Omental fat pad (tissue), 4 donors: ENCODE measurements around the gene MFRP. TPM values are rescaled to one million over a fixed set of nuclear protein-coding genes. Genes with fewer than 3 reads are reported as not detected.
A peak's percentile ranks its signal among the peaks of the same experiment; 100 is the strongest.

Experiments used
- ATAC-seq: fragments of 150-250 bp; one replicate; pipeline ENCODE4 v1.9.1; 2016; ENCODE audit warnings: mild to moderate bottlenecking, moderate library complexity; ENCODE audit not compliant: low FRiP score
- DNase-seq: peaks from one replicate; pipeline ENCODE4 v3.0.0-alpha.2; 2019; ENCODE audit warnings: low spot score
- CTCF ChIP-seq, 3 donors: fragments of 450-650 bp; IDR thresholded peaks; one replicate each; pipeline ENCODE4 v1.5.1; 2016 to 2017; ENCODE audit warnings: antibody characterized with exemption in 3 of 3, mild to moderate bottlenecking in 3 of 3, moderate library complexity in 2 of 3
- total RNA-seq, 4 donors: library from RNA; depleted of rRNA; stranded (reverse); fragments of >200 nt; gene quantifications; one replicate each; pipeline ENCODE4 v1.1.0, GENCODE V29; 2016

Gene MFRP
- total RNA-seq, 4 donors from 2014 or later, result not detected

GRCh38 chr11:119376197-119376847 lies 29.8 kb upstream of the MFRP start:
- DNase-seq (no peak), ATAC-seq (no peak)
- no peak for TF ChIP-seq CTCF (IDR thresholded peaks at IDR 0.05)

DNA sequence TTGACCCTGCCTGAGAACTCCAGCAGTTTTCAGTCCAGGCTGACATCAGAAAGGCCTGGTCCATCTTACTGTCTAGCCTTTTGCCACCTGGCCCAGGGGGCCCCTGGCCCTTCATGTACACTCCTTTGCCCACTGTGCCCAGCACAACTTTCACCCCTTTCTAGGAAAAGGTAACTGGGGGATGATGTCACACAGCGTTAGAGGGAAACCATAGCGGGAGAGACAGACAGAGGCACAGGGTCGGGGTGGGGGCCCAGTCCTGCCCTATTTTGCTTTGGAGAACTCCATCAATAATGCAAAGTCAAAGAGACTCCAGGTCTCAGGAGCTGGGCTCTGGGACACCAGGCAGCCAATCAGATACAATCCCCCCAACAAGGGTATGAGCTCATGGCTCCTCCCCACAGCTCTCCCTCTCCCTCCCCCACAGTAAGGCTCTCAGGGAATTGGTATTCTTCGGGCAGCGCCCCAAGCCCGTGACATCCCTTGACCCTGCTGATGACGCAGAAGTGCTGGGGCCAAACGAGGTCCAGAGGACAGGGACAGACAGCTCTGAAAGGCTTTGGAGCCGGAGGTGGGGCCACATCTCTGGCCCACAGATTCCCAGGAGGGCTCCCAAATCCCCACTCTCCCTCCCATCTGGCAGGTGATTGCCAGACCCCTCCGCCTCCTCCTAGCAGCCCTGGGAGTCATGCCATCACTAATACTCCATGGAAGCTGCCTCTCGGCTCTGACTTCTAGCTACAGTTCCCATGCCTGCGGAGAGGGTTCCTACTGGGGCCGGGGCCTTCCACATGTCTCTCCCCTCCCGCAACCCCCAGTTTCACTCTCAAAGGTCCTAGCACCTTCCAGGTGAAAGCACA lies 29.1 kb upstream of the MFRP start:
- TF ChIP-seq CTCF (IDR thresholded peaks at IDR 0.05), result no peak
- no peak for DNase-seq
- ATAC-seq, result peak; percentile 60

DNA sequence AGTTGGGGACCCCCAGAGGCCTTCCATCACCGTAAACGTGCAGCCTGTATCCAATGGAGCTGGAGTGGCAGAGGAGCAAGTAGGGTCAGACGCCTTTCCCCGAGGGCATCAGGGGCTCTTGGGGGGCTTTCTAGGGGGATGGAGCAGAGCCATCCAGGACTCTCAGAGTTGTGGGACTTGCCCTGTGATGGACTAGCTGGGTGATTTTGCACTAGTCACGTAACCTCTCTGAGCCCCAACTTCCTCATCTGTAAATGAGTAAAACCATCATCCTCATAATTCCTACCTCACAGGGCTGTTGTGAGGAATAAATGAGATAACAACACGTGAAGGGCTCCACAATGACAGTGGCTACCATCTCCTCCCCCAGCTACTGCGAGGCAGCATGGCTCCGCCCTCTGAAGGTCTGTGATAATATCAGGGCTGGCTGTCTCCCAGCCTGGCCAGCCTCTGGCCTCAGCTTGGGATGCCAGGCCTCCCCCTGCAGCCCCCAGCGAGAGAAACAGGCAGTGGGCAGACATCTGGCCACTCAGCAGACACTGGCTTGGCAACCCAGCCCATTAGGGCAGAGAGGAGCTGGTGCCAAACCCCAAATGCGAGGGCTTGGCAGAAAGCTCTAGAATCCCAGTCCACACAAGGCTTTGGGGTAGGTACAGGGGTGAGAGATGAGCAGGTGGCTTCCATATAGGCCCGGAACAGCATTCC lies 28.3 kb upstream of the MFRP start:
- ATAC-seq (no peak), DNase-seq (no peak)
- no peak for TF ChIP-seq CTCF (IDR thresholded peaks at IDR 0.05)

GRCh38 chr11:119373921-119374631 lies 27.6 kb upstream of the MFRP start:
- ATAC-seq (peak; percentile 29), DNase-seq (peak; percentile 68)
- no peak for TF ChIP-seq CTCF (IDR thresholded peaks at IDR 0.05)

GRCh38 chr11:119373059-119373920 lies 26.8 kb upstream of the MFRP start:
- ATAC-seq, result no peak
- no peak for TF ChIP-seq CTCF (IDR thresholded peaks at IDR 0.05)
- no peak for DNase-seq
